Mononuclear cell (primary cell): Measurements from ENCODE around the gene OR4D5. TPM values are rescaled to one million over a fixed set of nuclear protein-coding genes. Genes with fewer than 3 reads are reported as not detected.

Experiments used
- H3K27me3 ChIP-seq: 2 replicates; pipeline ENCODE4 v1.6.0; 2011; ENCODE audit warnings: low read length, control low read depth; ENCODE audit not compliant: insufficient read depth
- H3K4me1 ChIP-seq: 2 replicates; pipeline ENCODE4 v1.5.1; 2011; ENCODE audit warnings: mild to moderate bottlenecking, low read length, control low read depth; ENCODE audit not compliant: insufficient read depth
- H3K4me3 ChIP-seq: 2 replicates; pipeline ENCODE4 v1.5.1; 2011; ENCODE audit warnings: mild to moderate bottlenecking, low read length, moderate library complexity
- H3K9me3 ChIP-seq: 2 replicates; pipeline ENCODE4 v1.5.1; 2011; ENCODE audit warnings: low read depth, mild to moderate bottlenecking, control low read depth, low read length
- total RNA-seq: library from RNA; depleted of rRNA; stranded (reverse); fragments of >200 nt; gene quantifications from one replicate; pipeline ENCODE4 v1.2.3, GENCODE V29; 2012

Gene OR4D5
- not detected for total RNA-seq

DNA sequence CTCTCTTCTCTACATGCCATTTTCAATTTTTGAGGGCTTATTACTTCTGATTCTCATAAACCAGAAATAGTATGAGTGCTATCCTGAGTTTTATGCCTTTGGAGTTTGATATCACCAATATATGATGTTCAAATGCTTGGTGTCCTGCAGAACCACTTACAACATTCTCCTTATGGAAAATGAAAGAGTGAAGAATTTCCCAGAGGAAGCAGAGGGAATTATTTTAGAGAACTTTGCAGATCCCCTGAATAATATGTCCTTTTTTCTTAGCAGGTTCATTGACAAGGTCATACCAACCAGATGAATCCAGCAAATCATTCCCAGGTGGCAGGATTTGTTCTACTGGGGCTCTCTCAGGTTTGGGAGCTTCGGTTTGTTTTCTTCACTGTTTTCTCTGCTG, at the start of gene OR4D5:
OR4D5 (plus strand) TSS at position 301 of the 400 bp plus-strand sequence; CDS start at position 301, 0 bp downstream.
- H3K4me3 ChIP-seq = no peak within 1 kb of the TSS
- H3K9me3 ChIP-seq = no peaks in the 10 kb centered on the region
- H3K4me1 ChIP-seq = no peaks in the 10 kb centered on the region
- H3K27me3 ChIP-seq = no peaks in the 10 kb centered on the region

DNA sequence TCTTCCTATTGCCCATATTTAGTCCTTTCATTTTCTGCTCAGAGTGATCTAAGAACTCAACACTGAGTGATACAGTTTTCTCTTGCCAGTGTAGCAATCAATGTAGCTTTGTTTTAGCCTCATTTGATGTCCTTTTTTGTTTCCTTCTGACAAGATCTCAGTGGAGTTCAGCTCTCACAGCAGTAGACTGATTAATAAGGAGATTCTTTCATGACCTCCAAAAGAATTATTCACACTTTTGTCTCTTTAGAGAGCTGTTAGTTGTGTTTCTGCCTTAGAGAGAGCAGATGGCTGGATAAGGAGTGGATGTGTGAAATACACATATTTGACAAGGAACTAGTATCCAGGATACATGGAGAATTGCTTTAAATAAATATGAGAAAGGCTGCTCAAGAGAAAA, 47.4 kb upstream of the OR4D5 start:
- Histone ChIP-seq H3K4me3 (no peak overlapping the region), H3K27me3 (no peaks in the 10 kb centered on the region), H3K4me1 (no peaks in the 10 kb centered on the region), H3K9me3 (no peaks in the 10 kb centered on the region)

DNA sequence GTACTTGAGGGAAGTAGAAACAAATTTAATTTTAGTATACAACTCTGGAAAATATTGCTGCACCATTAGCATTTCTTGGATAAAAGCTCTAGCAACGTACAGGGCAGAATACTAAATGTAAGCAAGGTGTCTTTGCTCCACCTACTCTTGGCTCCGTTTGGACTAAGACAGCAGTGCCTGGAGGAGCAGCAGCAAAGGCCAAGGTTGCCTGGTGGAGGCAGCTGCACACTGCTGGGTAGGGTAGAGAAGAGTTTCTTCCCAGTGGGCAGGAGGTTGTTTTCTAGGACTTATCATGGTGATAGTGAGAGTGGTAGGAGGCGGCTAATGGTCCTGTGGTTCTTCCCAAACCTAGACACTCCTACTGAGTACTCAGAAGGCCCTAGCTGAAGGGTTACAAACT, 39.6 kb upstream of the OR4D5 start:
- Histone ChIP-seq H3K9me3 (no peaks in the 10 kb centered on the region), H3K27me3 (no peaks in the 10 kb centered on the region), H3K4me1 (no peaks in the 10 kb centered on the region), H3K4me3 (no peak overlapping the region)

DNA sequence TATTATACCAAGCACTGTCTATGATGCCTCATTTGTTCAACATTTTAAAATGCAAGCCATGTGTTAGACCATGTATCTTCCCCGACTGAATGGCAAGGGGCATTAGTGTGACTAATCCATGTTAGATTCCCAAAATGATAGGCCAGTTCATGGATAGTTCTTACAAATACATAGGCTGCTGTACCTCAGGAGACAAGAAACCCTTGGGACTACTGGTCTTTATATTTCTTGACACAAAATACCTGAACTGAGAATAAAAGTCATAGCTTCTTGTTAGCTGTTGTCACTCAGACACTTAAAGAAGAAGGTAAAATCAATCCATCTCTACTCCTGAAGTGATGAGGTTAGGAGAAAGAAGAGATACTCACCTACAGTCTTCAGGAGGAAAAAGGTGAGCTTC, 37.5 kb upstream of the OR4D5 start, which contains the start of gene OR8D4:
OR8D4 (plus strand) TSS at position 301 of the 400 bp plus-strand sequence. CDS start 4,265 bp downstream, outside the sequence.
- Histone ChIP-seq H3K4me1 (no peaks in the 10 kb centered on the region), H3K9me3 (no peaks in the 10 kb centered on the region), H3K4me3 (no peak within 1 kb of the TSS), H3K27me3 (no peaks in the 10 kb centered on the region)

- no peaks in the 10 kb centered on the region for H3K9me3 ChIP-seq
- H3K27me3 ChIP-seq = no peaks in the 10 kb centered on the region
- H3K4me1 ChIP-seq = no peaks in the 10 kb centered on the region
- no peak overlapping the region for H3K4me3 ChIP-seq
Measured at GRCh38 chr11:123903932-123904331, 35.5 kb upstream of the OR4D5 start.

- Histone ChIP-seq H3K4me3 (no peak overlapping the region), H3K4me1 (no peaks in the 10 kb centered on the region), H3K9me3 (no peaks in the 10 kb centered on the region), H3K27me3 (no peaks in the 10 kb centered on the region)
Measured at GRCh38 chr11:123904932-123905331, 34.5 kb upstream of the OR4D5 start.

DNA sequence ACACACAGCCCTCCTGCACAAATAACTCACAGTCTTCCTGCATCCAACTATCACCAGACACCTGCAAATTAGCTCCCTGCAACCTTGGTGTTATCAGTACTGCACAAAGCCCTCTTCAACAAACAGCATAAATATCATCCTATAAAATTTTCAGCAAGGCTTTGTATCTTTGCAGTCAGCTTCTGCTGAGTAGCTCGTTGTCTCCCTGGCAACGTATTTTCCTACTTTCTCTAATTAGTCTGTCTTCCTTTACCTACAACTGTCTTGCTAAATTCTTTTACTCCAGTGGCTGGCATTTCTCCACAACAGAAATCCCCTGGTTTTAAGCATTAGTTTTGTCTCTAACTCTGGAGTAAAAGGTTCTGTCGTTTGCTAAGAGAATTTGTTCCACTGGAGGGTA, 33.6 kb upstream of the OR4D5 start:
- Histone ChIP-seq H3K4me1 (no peaks in the 10 kb centered on the region), H3K27me3 (no peaks in the 10 kb centered on the region), H3K4me3 (no peak overlapping the region), H3K9me3 (no peaks in the 10 kb centered on the region)

- Histone ChIP-seq H3K4me1 (no peaks in the 10 kb centered on the region), H3K27me3 (no peaks in the 10 kb centered on the region), H3K4me3 (no peak overlapping the region), H3K9me3 (no peaks in the 10 kb centered on the region)
Measured at GRCh38 chr11:123920943-123921342, 18.5 kb upstream of the OR4D5 start.

- Histone ChIP-seq H3K27me3 (no peaks in the 10 kb centered on the region), H3K4me1 (no peaks in the 10 kb centered on the region), H3K4me3 (no peak overlapping the region), H3K9me3 (no peaks in the 10 kb centered on the region)
Measured at GRCh38 chr11:123924027-123924426, 15.4 kb upstream of the OR4D5 start.

DNA sequence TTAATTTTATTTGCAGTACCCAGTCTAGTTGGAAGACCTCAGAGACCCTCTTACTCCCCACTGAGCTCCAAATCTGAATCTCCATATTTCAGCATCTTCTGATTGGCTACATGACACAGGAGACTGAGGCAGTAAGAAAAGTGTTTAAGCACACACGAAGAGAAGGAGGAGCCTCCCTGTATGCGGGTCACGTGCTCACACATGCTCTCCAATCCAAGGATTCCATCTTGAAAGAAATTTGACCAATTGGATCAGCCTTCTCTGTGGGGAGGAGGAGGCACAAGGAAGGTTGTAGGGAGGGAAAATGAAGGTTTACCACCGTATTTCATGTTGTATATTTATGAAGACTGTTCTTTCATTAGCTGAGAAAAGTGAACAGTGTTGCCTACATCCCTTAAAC, 3.0 kb downstream of the OR4D5 start:
- H3K4me1 ChIP-seq = no peaks in the 10 kb centered on the region
- no peak overlapping the region for H3K4me3 ChIP-seq
- H3K9me3 ChIP-seq = no peaks in the 10 kb centered on the region
- H3K27me3 ChIP-seq = no peaks in the 10 kb centered on the region

DNA sequence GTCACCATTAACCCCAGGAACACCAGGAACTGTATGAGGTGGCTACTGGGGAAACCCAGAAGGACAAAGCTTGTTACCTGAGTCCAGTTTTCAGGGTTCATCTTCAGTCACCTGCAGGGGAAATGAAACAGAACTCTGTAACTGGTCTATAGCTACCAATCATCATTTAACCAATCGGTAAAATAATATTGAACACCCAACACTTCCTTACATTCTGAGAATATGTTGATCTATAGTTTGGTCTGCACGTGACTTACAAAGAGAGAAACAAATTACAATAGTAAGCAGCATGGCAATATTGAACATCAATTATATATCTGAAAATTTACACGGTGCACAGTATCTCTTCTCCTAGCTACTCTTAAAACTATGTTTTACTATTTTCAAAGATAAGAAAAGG, 4.3 kb downstream of the OR4D5 start, which contains the start of gene OR6T1:
OR6T1 (minus strand) TSS at position 101 of the 400 bp plus-strand sequence; CDS start at position 101, 0 bp downstream.
- Histone ChIP-seq H3K4me1 (no peaks in the 10 kb centered on the region), H3K9me3 (no peaks in the 10 kb centered on the region), H3K27me3 (no peaks in the 10 kb centered on the region), H3K4me3 (no peak within 1 kb of the TSS)

GRCh38 chr11:123945132-123945531, 5.7 kb downstream of the OR4D5 start:
- Histone ChIP-seq H3K4me1 (no peaks in the 10 kb centered on the region), H3K4me3 (no peak overlapping the region), H3K9me3 (no peaks in the 10 kb centered on the region), H3K27me3 (no peaks in the 10 kb centered on the region)

GRCh38 chr11:123956752-123957151, 17.3 kb downstream of the OR4D5 start:
- H3K4me1 ChIP-seq = no peaks in the 10 kb centered on the region
- peaks cover 6% of the 10 kb centered on the region for H3K27me3 ChIP-seq
- no peak overlapping the region for H3K4me3 ChIP-seq
- H3K9me3 ChIP-seq = no peaks in the 10 kb centered on the region

DNA sequence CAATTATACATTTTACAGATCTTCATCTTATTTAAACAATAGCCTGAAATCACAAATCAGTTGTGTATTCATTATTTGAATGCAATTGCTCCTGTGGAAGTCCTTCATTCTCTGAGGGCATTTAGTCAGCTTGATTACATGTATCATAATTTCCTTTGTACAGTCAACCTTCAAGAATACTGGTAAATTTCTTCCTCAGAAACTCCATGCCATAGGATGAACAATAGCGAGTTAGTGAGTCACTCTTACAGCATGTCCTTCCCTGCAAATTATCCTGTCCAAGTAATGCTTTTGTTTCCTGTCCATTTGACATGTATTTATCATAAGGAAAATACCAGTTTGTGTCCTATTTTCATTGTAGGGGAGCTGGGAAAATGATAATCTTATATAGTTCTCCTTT, 34.4 kb downstream of the OR4D5 start:
- no peaks in the 10 kb centered on the region for H3K4me1 ChIP-seq

GRCh38 chr11:123976770-123977560, 37.5 kb downstream of the OR4D5 start:
- Histone ChIP-seq H3K4me1 (no peaks in the 10 kb centered on the region), H3K4me3 (no peak overlapping the region), H3K9me3 (no peaks in the 10 kb centered on the region), H3K27me3 (no peaks in the 10 kb centered on the region)

More for the DNA sequence above, 34.4 kb downstream of the OR4D5 start:
- H3K4me3 ChIP-seq = no peak overlapping the region
- no peaks in the 10 kb centered on the region for H3K27me3 ChIP-seq
- H3K9me3 ChIP-seq = no peaks in the 10 kb centered on the region
